OCI-LY1 (cell line): ENCODE data around the gene HIVEP2.

Experiments
- H2AFZ ChIP-seq: fragments of 200-600 bp; sonication (generic), shearing (Covaris generic); 2 replicates; pipeline ENCODE4 v1.6.0; 2014; ENCODE audit warnings: antibody characterized with exemption, mild to moderate bottlenecking, low read length
- H3F3A ChIP-seq: fragments of 200-600 bp; sonication (generic), shearing (Covaris generic); 2 replicates; pipeline ENCODE4 v1.6.0; 2014; ENCODE audit warnings: mild to moderate bottlenecking, antibody characterized with exemption, low read length, moderate library complexity; ENCODE audit not compliant: insufficient read depth
- H3K27ac ChIP-seq: fragments of 200-600 bp; sonication (generic); 2 replicates; pipeline ENCODE4 v1.5.1; 2014; ENCODE audit warnings: low read length, mixed run types, mild to moderate bottlenecking, low read depth; ENCODE audit not compliant: poor library complexity, severe bottlenecking
- H3K27me3 ChIP-seq: fragments of 200-600 bp; sonication (generic); 2 replicates; pipeline ENCODE4 v1.6.0; 2014; ENCODE audit warnings: antibody characterized with exemption, mild to moderate bottlenecking, low read length, moderate library complexity; ENCODE audit not compliant: insufficient read depth
- H3K36me3 ChIP-seq: fragments of 200-600 bp; sonication (generic); 2 replicates; pipeline ENCODE4 v1.6.1; 2014; ENCODE audit warnings: mild to moderate bottlenecking, antibody characterized with exemption, low read length, moderate library complexity, mixed read lengths; ENCODE audit not compliant: insufficient read depth
- H3K4me1 ChIP-seq: fragments of 200-600 bp; sonication (generic); 2 replicates; pipeline ENCODE4 v1.5.1; 2014; ENCODE audit warnings: mild to moderate bottlenecking, low read length, moderate library complexity; ENCODE audit not compliant: insufficient read depth, severe bottlenecking
- H3K4me2 ChIP-seq: fragments of 200-600 bp; sonication (generic), shearing (Covaris generic); 2 replicates; pipeline ENCODE4 v1.6.1; 2014; ENCODE audit warnings: low read length
- H3K4me3 ChIP-seq: fragments of 200-600 bp; sonication (generic); 2 replicates; pipeline ENCODE4 v1.5.1; 2014; ENCODE audit warnings: low read length, low read depth, mild to moderate bottlenecking, mixed read lengths; ENCODE audit not compliant: poor library complexity, severe bottlenecking
- H3K79me2 ChIP-seq: fragments of 200-600 bp; shearing (Covaris generic); 2 replicates; pipeline ENCODE4 v1.6.1; 2016; ENCODE audit warnings: mixed run types, low read length, mixed read lengths; ENCODE audit not compliant: insufficient read depth
- H3K9ac ChIP-seq: fragments of 200-600 bp; sonication (generic), shearing (Covaris generic); 2 replicates; pipeline ENCODE4 v1.6.1; 2014; ENCODE audit warnings: mild to moderate bottlenecking, low read length, mixed read lengths
- H3K9me2 ChIP-seq: fragments of 200-600 bp; sonication (generic), shearing (Covaris generic); 2 replicates; pipeline ENCODE4 v1.6.1; 2014; ENCODE audit warnings: low read depth, mild to moderate bottlenecking, low read length, mixed read lengths
- H3K9me3 ChIP-seq: fragments of 200-600 bp; shearing (Covaris generic); 2 replicates; pipeline ENCODE4 v1.6.1; 2014; ENCODE audit warnings: low read length, mixed read lengths
- H4K20me1 ChIP-seq: fragments of 200-600 bp; sonication (generic), shearing (Covaris generic); 2 replicates; pipeline ENCODE4 v1.6.0; 2016; ENCODE audit warnings: mild to moderate bottlenecking, low read length; ENCODE audit not compliant: insufficient read depth
- CTCF ChIP-seq: fragments of 200-600 bp; sonication (generic), shearing (Covaris generic); IDR thresholded peaks from 2 replicates; pipeline ENCODE4 v1.5.1; 2017; ENCODE audit warnings: mild to moderate bottlenecking, antibody characterized with exemption, low read length, moderate library complexity, mixed read lengths
- EZH2 ChIP-seq: fragments of 200-600 bp; sonication (generic), shearing (Covaris generic); IDR thresholded peaks from 2 replicates; pipeline ENCODE4 v1.8.0; 2017; ENCODE audit warnings: borderline replicate concordance, mixed run types, mild to moderate bottlenecking, antibody characterized with exemption, low read length, moderate library complexity, mixed read lengths

Gene HIVEP2

GRCh38 chr6:142898927-142899895 lies 45.8 kb downstream of the HIVEP2 start:
- TF ChIP-seq CTCF (no peak), EZH2 (no peak)
- H3K79me2 ChIP-seq = peaks cover 18% of the 10 kb centered on the region
- H3K9me3 ChIP-seq = no peaks in the 10 kb centered on the region
- no peak overlapping the region for H3K4me3 ChIP-seq
- H3K4me1 ChIP-seq = peaks cover 36% of the 10 kb centered on the region
- H3K9ac ChIP-seq = no peak overlapping the region
- H3K27ac ChIP-seq = no peak overlapping the region
- H3K4me2 ChIP-seq = no peak overlapping the region
- peaks cover 8% of the 10 kb centered on the region; the same call in 1 of the 2 replicates for H3K36me3 ChIP-seq
- no peak overlapping the region for H2AFZ ChIP-seq
- H3K27me3 ChIP-seq = no peaks in the 10 kb centered on the region
- H3K9me2 ChIP-seq = no peaks in the 10 kb centered on the region
- H4K20me1 ChIP-seq = no peaks in the 10 kb centered on the region
- H3F3A ChIP-seq = no peaks in the 10 kb centered on the region

- H2AFZ ChIP-seq = no peak overlapping the region
- no peak for TF ChIP-seq CTCF
- no peak overlapping the region for H3K9ac ChIP-seq
- no peaks in the 10 kb centered on the region for H4K20me1 ChIP-seq
- H3K4me1 ChIP-seq = peaks cover 20% of the 10 kb centered on the region
- H3F3A ChIP-seq = no peaks in the 10 kb centered on the region
- H3K9me2 ChIP-seq = no peaks in the 10 kb centered on the region
- H3K36me3 ChIP-seq = peaks cover 8% of the 10 kb centered on the region; the same call in 1 of the 2 replicates
- H3K4me3 ChIP-seq = no peak overlapping the region
- H3K79me2 ChIP-seq = peaks cover 11% of the 10 kb centered on the region
- H3K4me2 ChIP-seq = no peak overlapping the region
- no peak overlapping the region for H3K27ac ChIP-seq
- no peaks in the 10 kb centered on the region for H3K9me3 ChIP-seq
- H3K27me3 ChIP-seq = no peaks in the 10 kb centered on the region
These were observed 47.3 kb downstream of the HIVEP2 start for GRCh38 chr6:142897659-142898058.

GRCh38 chr6:142896732-142897131 lies 48.2 kb downstream of the HIVEP2 start:
- no peaks in the 10 kb centered on the region for H3K9me3 ChIP-seq

More at GRCh38 chr6:142896732-142897131, 48.2 kb downstream of the HIVEP2 start:
- Histone ChIP-seq H3K79me2 (peaks cover 4% of the 10 kb centered on the region; the same call in 1 of the 2 replicates), H3K4me3 (no peak overlapping the region), H3K4me2 (no peak overlapping the region), H3K9me2 (no peaks in the 10 kb centered on the region), H3K36me3 (peaks cover 8% of the 10 kb centered on the region; the same call in 1 of the 2 replicates), H4K20me1 (no peaks in the 10 kb centered on the region), H3K4me1 (peaks cover 11% of the 10 kb centered on the region), H3K9ac (no peak overlapping the region), H3F3A (no peaks in the 10 kb centered on the region), H2AFZ (no peak overlapping the region), H3K27me3 (no peaks in the 10 kb centered on the region), H3K27ac (no peak overlapping the region)
- TF ChIP-seq EZH2 (no peak), CTCF (no peak)
